H1 (cell line): Measurements from ENCODE around the gene NOL9. TPM values are rescaled to one million over a fixed set of nuclear protein-coding genes. Genes with fewer than 3 reads are reported as not detected.

Source experiments
- BACH1 ChIP-seq: IDR thresholded peaks from 2 replicates; pipeline ENCODE4 v1.6.1; 2012; ENCODE audit warnings: low read length, improper control_type of control experiment
- BCL11A ChIP-seq, 2 experiments: IDR thresholded peaks; one replicate each; pipeline ENCODE4 v1.6.1; 2011; ENCODE audit warnings: low read depth in 2 of 2, low read length in 2 of 2, mild to moderate bottlenecking in 2 of 2
- CHD1 ChIP-seq: IDR thresholded peaks from 2 replicates; pipeline ENCODE4 v1.6.1; 2012; ENCODE audit warnings: low read depth, low read length, improper control_type of control experiment
- CTCF ChIP-seq, 3 experiments: IDR thresholded peaks; 1 replicate in 2 of 3; 2 replicates in 1 of 3; pipeline versions ENCODE4 v1.5.1 to v1.6.1; 2011; ENCODE audit warnings: low read length in 3 of 3, mild to moderate bottlenecking in 3 of 3, inconsistent platforms in 2 of 3, low read depth in 1 of 3, moderate library complexity in 1 of 3; ENCODE audit not compliant: insufficient read depth in 1 of 3; ENCODE audit errors: control extremely low read depth in 1 of 3
- GTF2F1 ChIP-seq: IDR thresholded peaks from 2 replicates; pipeline ENCODE4 v1.6.1; 2012; ENCODE audit warnings: low read depth, low read length, improper control_type of control experiment, borderline replicate concordance
- HDAC2 ChIP-seq, 2 experiments: fragments of 300-600 bp in 1 of 2; sonication (generic) in 1 of 2; IDR thresholded peaks; 2 replicates each; pipeline ENCODE4 v1.6.1; 2011 to 2012; ENCODE audit warnings: low read depth in 2 of 2, low read length in 2 of 2, mild to moderate bottlenecking in 2 of 2, moderate library complexity in 2 of 2, borderline replicate concordance in 1 of 2, inconsistent platforms in 1 of 2
- MAX ChIP-seq: IDR thresholded peaks from 2 replicates; pipeline ENCODE4 v1.6.1; 2012; ENCODE audit warnings: inconsistent platforms
- SIRT6 ChIP-seq: IDR thresholded peaks from one replicate; pipeline ENCODE4 v1.7.1; 2012; ENCODE audit warnings: low read length, inconsistent platforms
- TEAD4 ChIP-seq: IDR thresholded peaks from 2 replicates; pipeline ENCODE4 v1.6.1; 2012; ENCODE audit warnings: low read depth, low read length, inconsistent platforms, mixed read lengths
- polyA plus RNA-seq, 7 experiments: library from polyadenylated mRNA; depleted of rRNA in 3 of 7; stranded (reverse) in 5 of 7; unstranded in 2 of 7; fragments of >200 nt in 5 of 7; fragments of 200-250 nt in 2 of 7; gene quantifications; 1 replicate in 5 of 7; 2 replicates in 1 of 7; 4 replicates in 1 of 7; pipeline versions ENCODE4 v1.2.1 to v1.2.3, GENCODE V29; 2011 to 2013; ENCODE audit warnings: missing spikeins in 2 of 7, mixed read lengths in 2 of 7
- total RNA-seq: library from RNA; stranded (reverse); fragmentation: NEBNext Ultra II Directional; extraction: Animal tissue kit (Norgen Biotek cat#: 25700); gene quantifications from 2 replicates; pipeline ENCODE4 v1.2.1, GENCODE V29; 2021

NOL9 gene
- total and polyA plus RNA-seq, 2 of the 8 experiments (the other 6 are each of a cell fraction or from before 2014, with no cell fraction given): 17.1 to 38.1 TPM

GRCh38 chr1:6577831-6578525 is 23.7 kb upstream of the NOL9 start (continued):
- TF ChIP-seq BCL11A (IDR thresholded peaks at IDR 0.05; ENCODE audit: low read depth in 2 of 2, low read length in 2 of 2): no peak
- no peak for TF ChIP-seq HDAC2 (IDR thresholded peaks at IDR 0.05; ENCODE audit: borderline replicate concordance in 1 of 2, low read depth in 2 of 2, low read length in 2 of 2)
- no peak for TF ChIP-seq CTCF (IDR thresholded peaks at IDR 0.05; ENCODE audit: control extremely low read depth in 1 of 3, insufficient read depth in 1 of 3, low read depth in 1 of 3, low read length in 3 of 3)
- no peak for TF ChIP-seq MAX
- no peak for TF ChIP-seq BACH1
- no peak for TF ChIP-seq CHD1
- no peak for TF ChIP-seq SIRT6
- no peak for TF ChIP-seq GTF2F1
- TF ChIP-seq TEAD4: no peak
